HL-60 (cell line): Measurements from ENCODE around the gene PDZK1.
"Not testable (repeated sequence)": the region's sequence is repeated elsewhere in the genome, so short reads cannot be mapped to it uniquely, and the experiment has no call there.

ENCODE experiments used
- GABPA ChIP-seq: IDR thresholded peaks from 2 replicates; pipeline ENCODE4 v1.6.1; 2012; ENCODE audit warnings: low read depth
- POLR2AphosphoS5 ChIP-seq: IDR thresholded peaks from 2 replicates; pipeline ENCODE4 v1.6.1; 2012; ENCODE audit warnings: low read depth
- TF ChIP-seq, protein P1 (sequence below): IDR thresholded peaks from one replicate; pipeline ENCODE4 v1.5.1; 2011; ENCODE audit warnings: low read length, control low read depth, inconsistent platforms; ENCODE audit not compliant: insufficient read depth

DNA sequence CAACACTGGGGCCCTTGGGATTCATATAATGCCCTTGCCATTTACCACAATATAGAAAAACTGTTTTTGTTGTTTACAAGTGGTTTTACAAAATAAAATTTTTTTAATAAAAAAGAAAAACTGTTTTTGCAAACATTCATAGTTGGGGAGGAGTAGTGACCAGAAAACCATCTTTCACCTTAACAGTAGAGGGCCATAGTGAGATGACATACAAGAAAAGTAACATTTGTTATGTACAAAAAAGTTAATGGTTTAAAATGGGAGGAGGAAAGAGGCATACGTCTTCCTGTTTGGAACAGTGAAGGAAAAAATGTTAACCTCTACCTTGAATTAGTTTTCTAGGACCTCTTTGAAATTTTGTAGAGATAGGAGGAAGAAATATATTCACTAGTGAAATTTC is 70.9 kb downstream of the PDZK1 start:
- TF ChIP-seq, protein P1, sequence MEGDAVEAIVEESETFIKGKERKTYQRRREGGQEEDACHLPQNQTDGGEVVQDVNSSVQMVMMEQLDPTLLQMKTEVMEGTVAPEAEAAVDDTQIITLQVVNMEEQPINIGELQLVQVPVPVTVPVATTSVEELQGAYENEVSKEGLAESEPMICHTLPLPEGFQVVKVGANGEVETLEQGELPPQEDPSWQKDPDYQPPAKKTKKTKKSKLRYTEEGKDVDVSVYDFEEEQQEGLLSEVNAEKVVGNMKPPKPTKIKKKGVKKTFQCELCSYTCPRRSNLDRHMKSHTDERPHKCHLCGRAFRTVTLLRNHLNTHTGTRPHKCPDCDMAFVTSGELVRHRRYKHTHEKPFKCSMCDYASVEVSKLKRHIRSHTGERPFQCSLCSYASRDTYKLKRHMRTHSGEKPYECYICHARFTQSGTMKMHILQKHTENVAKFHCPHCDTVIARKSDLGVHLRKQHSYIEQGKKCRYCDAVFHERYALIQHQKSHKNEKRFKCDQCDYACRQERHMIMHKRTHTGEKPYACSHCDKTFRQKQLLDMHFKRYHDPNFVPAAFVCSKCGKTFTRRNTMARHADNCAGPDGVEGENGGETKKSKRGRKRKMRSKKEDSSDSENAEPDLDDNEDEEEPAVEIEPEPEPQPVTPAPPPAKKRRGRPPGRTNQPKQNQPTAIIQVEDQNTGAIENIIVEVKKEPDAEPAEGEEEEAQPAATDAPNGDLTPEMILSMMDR = not testable (repeated sequence)
- not testable (repeated sequence) for TF ChIP-seq GABPA, POLR2AphosphoS5
